A673 (cell line): ENCODE data around the gene NLRP3. TPM values are rescaled to one million over a fixed set of nuclear protein-coding genes. Genes with fewer than 3 reads are reported as not detected.

Source experiments
- BruUV-seq: library from RNA; stranded (reverse); fragments of 400-500 nt; replicated peaks from 2 replicates; lab custom pipeline; 2021; lab: Mats Ljungman, UMichigan
- CTCF ChIA-PET: fragments of 300-600 bp; sonication (Branson Sonifier 250); formaldehyde crosslinking; loops from one replicate; lab custom pipeline; 2022; ENCODE audit warnings: antibody characterized with exemption; lab: Charles Lee
- POLR2A ChIA-PET: fragments of 300-600 bp; sonication (Branson Sonifier 250); formaldehyde crosslinking; loops from one replicate; lab custom pipeline; 2022; ENCODE audit warnings: antibody characterized with exemption; ENCODE audit not compliant: low non-redundant PET; lab: Charles Lee
- DNase-seq: peaks from one replicate; pipeline ENCODE4 v3.0.0-alpha.2; 2015; ENCODE audit warnings: low spot score
- H3K27ac ChIP-seq: fragments of 200-600 bp; sonication (generic); 2 replicates; pipeline ENCODE4 v1.5.1; 2016; ENCODE audit warnings: mixed run types, low read depth, mild to moderate bottlenecking, mixed read lengths, antibody characterized with exemption, low read length; ENCODE audit not compliant: poor library complexity, severe bottlenecking
- H3K27me3 ChIP-seq: fragments of 200-600 bp; sonication (generic); replicated peaks from 2 replicates; pipeline ENCODE4 v1.6.1; 2017; ENCODE audit warnings: mixed run types, low read depth, mild to moderate bottlenecking, mixed read lengths, antibody characterized with exemption, low read length; ENCODE audit not compliant: insufficient read depth, poor library complexity
- H3K36me3 ChIP-seq: fragments of 200-600 bp; sonication (generic); 2 replicates; pipeline ENCODE4 v1.6.1; 2016; ENCODE audit warnings: mixed run types, mild to moderate bottlenecking, mixed read lengths, antibody characterized with exemption, low read length; ENCODE audit not compliant: insufficient read depth, poor library complexity, severe bottlenecking
- H3K4me1 ChIP-seq: fragments of 200-600 bp; sonication (generic); 2 replicates; pipeline ENCODE4 v1.6.1; 2017; ENCODE audit warnings: mixed run types, mild to moderate bottlenecking, mixed read lengths, antibody characterized with exemption, low read length; ENCODE audit not compliant: insufficient read depth, poor library complexity, severe bottlenecking
- H3K4me3 ChIP-seq: fragments of 200-600 bp; sonication (generic); 2 replicates; pipeline ENCODE4 v1.5.1; 2016; ENCODE audit warnings: low read depth, mixed run types, mild to moderate bottlenecking, mixed read lengths, low read length; ENCODE audit not compliant: poor library complexity, severe bottlenecking
- H3K9me3 ChIP-seq: fragments of 200-600 bp; sonication (generic); 2 replicates; pipeline ENCODE4 v1.6.1; 2016; ENCODE audit warnings: mixed run types, low read depth, mild to moderate bottlenecking, mixed read lengths, antibody characterized with exemption, low read length; ENCODE audit not compliant: poor library complexity, severe bottlenecking
- EZH2 ChIP-seq: fragments of 200-600 bp; sonication (generic); IDR thresholded peaks from 2 replicates; pipeline ENCODE4 v1.6.1; 2017; ENCODE audit warnings: borderline replicate concordance, low read depth, mild to moderate bottlenecking, mixed read lengths, antibody characterized with exemption, low read length; ENCODE audit not compliant: poor library complexity, severe bottlenecking
- intact Hi-C: fragments of 100-400 bp; cut with micrococcal nuclease; formaldehyde crosslinking; loops from one replicate; pipeline ENCODE4 v1.10.0; 2022; ENCODE audit not compliant: unreplicated experiment
- total RNA-seq: library from RNA; stranded (reverse); gene quantifications from 2 replicates; pipeline ENCODE4 v1.2.3, GENCODE V29; 2021
- TF ChIP-seq, protein P1 (sequence below): fragments of 300-800, 200-600 bp; sonication (generic); conservative IDR thresholded peaks from 2 replicates; pipeline ENCODE4 v1.5.1; 2017; ENCODE audit warnings: low read depth, mild to moderate bottlenecking, antibody characterized with exemption, low read length, moderate library complexity, mixed read lengths

The NLRP3 gene
- total RNA-seq, 1 experiment from 2014 or later = not detected

DNA sequence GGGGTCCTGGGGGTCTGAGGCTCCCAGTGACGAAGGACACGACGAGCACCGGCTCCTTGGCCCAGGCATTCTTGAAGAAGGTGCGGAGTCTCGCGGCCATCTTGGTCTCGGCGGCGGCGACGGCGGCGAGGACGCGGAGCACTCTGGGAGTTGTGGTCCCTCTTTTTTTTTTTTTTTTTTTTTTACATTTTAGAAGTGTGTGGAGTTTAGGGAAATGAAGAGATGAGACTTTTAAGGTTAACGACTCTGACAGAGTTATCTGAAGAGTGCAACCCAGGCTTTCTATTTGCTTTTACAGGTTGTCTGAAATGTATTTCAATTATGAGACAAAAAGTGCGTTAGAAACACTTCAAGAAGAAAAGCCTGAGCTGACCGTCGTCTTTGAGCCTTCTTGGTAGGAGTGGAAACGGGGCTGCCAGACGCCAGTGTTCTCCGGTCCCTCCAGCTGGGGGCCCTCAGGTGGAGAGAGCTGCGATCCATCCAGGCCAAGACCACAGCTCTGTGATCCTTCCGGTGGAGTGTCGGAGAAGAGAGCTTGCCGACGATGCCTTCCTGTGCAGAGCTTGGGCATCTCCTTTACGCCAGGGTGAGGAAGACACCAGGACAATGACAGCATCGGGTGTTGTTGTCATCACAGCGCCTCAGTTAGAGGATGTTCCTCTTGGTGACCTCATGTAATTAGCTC is 32.3 kb downstream of the NLRP3 start:
- Histone ChIP-seq H3K4me3 (peak overlapping the region; percentile 36), H3K27ac (no peak overlapping the region), H3K27me3 (peaks cover 6% of the 10 kb centered on the region), H3K9me3 (no peaks in the 10 kb centered on the region), H3K4me1 (no peaks in the 10 kb centered on the region), H3K36me3 (no peaks in the 10 kb centered on the region)
- intact Hi-C loops = no loop called here
- POLR2A ChIA-PET = no interaction called here
- no TSS peak for BruUV-seq
- TF ChIP-seq EZH2 = no peak
- TF ChIP-seq, protein P1, sequence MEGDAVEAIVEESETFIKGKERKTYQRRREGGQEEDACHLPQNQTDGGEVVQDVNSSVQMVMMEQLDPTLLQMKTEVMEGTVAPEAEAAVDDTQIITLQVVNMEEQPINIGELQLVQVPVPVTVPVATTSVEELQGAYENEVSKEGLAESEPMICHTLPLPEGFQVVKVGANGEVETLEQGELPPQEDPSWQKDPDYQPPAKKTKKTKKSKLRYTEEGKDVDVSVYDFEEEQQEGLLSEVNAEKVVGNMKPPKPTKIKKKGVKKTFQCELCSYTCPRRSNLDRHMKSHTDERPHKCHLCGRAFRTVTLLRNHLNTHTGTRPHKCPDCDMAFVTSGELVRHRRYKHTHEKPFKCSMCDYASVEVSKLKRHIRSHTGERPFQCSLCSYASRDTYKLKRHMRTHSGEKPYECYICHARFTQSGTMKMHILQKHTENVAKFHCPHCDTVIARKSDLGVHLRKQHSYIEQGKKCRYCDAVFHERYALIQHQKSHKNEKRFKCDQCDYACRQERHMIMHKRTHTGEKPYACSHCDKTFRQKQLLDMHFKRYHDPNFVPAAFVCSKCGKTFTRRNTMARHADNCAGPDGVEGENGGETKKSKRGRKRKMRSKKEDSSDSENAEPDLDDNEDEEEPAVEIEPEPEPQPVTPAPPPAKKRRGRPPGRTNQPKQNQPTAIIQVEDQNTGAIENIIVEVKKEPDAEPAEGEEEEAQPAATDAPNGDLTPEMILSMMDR = no peak
- CTCF ChIA-PET = no interaction called here
- peak; percentile 71 for DNase-seq

DNA sequence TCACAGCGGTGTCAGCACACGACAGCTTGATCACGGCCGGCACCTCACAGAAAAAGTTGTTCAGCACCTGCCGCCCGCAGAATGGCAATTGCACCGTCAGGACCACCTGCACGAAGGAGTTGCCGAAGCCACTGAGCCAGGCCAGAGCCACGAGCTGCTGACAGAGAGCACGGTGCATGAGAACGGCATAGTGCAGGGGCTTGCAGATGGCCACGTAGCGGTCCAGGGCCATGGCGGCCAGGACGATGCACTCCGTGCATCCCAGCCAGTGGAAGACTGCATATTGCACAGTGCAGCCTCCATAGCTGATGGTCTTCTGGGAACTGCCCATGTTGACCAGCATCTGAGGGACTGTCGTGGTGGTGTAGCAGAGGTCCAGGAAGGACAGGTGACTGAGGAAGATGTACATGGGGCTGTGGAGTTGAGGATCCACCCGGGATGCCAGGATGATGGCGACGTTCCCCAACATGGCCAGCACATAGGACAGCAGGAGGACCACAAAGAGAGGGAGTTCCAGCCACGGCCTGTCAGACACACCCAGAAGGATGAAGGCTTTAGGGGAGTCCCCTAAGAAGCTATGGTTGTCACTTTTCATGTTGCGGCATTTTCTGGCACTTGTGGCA is 35.5 kb downstream of the NLRP3 start:
- H3K4me1 ChIP-seq = no peaks in the 10 kb centered on the region
- TF ChIP-seq EZH2 = no peak
- TF ChIP-seq, protein P1 = no peak
- H3K9me3 ChIP-seq = no peaks in the 10 kb centered on the region
- DNase-seq = no peak
- no peak overlapping the region for H3K27ac ChIP-seq
- no TSS peak for BruUV-seq
- ChIA-PET POLR2A (no interaction called here), CTCF (no interaction called here)
- no peaks in the 10 kb centered on the region for H3K36me3 ChIP-seq
- peaks cover 9% of the 10 kb centered on the region for H3K27me3 ChIP-seq
- intact Hi-C loops = no loop called here
- H3K4me3 ChIP-seq = no peak overlapping the region

DNA sequence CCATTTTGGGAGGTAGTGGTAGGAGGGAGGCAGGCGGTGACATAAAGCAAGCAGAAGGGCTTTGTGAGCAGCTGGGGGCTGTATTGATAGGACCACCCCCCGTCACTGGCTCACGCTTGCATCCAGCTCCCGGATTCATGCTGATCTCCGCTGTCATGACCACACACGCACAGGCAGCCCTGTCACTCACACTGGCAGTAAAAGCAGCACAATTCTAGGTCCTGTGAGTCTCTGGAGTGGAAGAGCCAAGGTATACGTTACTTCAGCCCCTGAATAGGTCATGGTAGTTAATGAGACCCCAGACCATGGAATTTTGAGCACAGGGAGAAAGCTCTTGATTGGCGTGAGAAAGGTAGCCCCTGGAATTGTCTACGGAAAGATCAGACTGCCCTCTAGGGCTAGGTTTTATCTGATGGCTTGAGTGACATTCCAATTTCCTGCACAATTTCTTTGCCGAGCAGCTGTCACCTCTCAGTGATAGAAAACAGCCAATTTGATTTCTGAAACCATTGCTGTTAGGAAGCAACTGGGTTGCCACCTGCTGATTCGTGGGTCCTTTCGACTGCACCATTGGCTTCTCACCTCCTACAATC is 36.6 kb downstream of the NLRP3 start:
- Histone ChIP-seq H3K4me1 (no peaks in the 10 kb centered on the region), H3K27ac (no peak overlapping the region), H3K4me3 (no peak overlapping the region), H3K36me3 (no peaks in the 10 kb centered on the region), H3K27me3 (peaks cover 12% of the 10 kb centered on the region), H3K9me3 (no peaks in the 10 kb centered on the region)
- CTCF ChIA-PET = interaction anchor here (0.6 kb wide), 1 partner anchor 62 kb away, joined by 3 read pairs; no protein-coding TSS in a partner anchor
- DNase-seq = no peak
- POLR2A ChIA-PET = no interaction called here
- intact Hi-C loops = no loop called here
- BruUV-seq = no TSS peak
- TF ChIP-seq, protein P1 = no peak
- TF ChIP-seq EZH2 = no peak
